ENCODE data around the gene UBE3B. TPM values are rescaled to one million over a fixed set of nuclear protein-coding genes. Genes with fewer than 3 reads are reported as not detected.

Gene UBE3B
- total and polyA plus RNA-seq, 2 donors (not counting 1 experiment from before 2014, with no cell fraction given) = 27.2 to 52.1 TPM

GRCh38 chr12:109555431-109556315 is 78.2 kb downstream of the UBE3B start:
- no peaks in the 10 kb centered on the region for H3K27me3 Mint-ChIP-seq
- ChIA-PET CTCF (no interaction called here), POLR2A (interaction anchor here (0.6 kb wide), 1 partner anchor 14 kb away, joined by 5 read pairs; no protein-coding TSS in a partner anchor)

DNA sequence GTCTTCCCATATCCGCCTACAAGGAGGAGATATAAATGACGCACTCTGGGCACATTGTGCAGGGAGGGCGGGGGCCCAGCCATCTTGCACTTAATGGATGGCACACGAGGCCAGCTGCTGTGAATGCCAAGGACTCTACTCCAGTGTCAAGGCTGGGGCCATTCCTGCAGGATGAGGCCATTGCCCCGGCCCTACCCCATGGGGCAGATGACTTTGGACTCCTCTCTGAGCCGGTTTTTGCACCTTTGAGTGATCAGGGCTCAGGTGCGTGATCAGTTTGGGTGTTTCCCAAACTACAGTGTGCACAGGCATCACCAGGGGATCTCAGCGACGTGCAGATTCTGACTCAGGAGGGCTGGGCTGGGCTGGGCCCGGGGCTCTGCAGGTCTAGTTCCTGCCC is 79.8 kb downstream of the UBE3B start:
- no peak for TF ChIP-seq EZH2 (IDR thresholded peaks at IDR 0.05; ENCODE audit: borderline replicate concordance, insufficient read depth, low read depth, low read length, poor library complexity, severe bottlenecking)
- TF ChIP-seq, protein P1, sequence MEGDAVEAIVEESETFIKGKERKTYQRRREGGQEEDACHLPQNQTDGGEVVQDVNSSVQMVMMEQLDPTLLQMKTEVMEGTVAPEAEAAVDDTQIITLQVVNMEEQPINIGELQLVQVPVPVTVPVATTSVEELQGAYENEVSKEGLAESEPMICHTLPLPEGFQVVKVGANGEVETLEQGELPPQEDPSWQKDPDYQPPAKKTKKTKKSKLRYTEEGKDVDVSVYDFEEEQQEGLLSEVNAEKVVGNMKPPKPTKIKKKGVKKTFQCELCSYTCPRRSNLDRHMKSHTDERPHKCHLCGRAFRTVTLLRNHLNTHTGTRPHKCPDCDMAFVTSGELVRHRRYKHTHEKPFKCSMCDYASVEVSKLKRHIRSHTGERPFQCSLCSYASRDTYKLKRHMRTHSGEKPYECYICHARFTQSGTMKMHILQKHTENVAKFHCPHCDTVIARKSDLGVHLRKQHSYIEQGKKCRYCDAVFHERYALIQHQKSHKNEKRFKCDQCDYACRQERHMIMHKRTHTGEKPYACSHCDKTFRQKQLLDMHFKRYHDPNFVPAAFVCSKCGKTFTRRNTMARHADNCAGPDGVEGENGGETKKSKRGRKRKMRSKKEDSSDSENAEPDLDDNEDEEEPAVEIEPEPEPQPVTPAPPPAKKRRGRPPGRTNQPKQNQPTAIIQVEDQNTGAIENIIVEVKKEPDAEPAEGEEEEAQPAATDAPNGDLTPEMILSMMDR (IDR thresholded peaks at IDR 0.05) = no peak
- H3K36me3 ChIP-seq (replicated peaks in 1 of 2; ENCODE audit: control extremely low read depth in 1 of 2, control insufficient read depth in 1 of 2, extremely low read depth in 1 of 2, insufficient read depth in 2 of 2, low read length in 1 of 2) = peaks cover 0 to 3% of the 10 kb centered on the region in 2 experiments
- H4K20me1 ChIP-seq (ENCODE audit: control insufficient read depth, insufficient read depth, low read length, poor library complexity, severe bottlenecking) = no peaks in the 10 kb centered on the region
- WGBS (ENCODE audit: insufficient coverage) = 90% methylated on average over 10 of the region's 10 CpGs
- no peak for ATAC-seq (ENCODE audit: low read depth)
- intact Hi-C loops (cut with micrococcal nuclease) = no loop called here
- no peaks in the 10 kb centered on the region for H3K79me2 ChIP-seq (ENCODE audit: control insufficient read depth, insufficient read depth, low read length)
- POLR2A ChIA-PET = no interaction called here
- no peak overlapping the region for H2AFZ ChIP-seq (ENCODE audit: insufficient read depth, low read depth, low read length, poor library complexity, severe bottlenecking)
- H3K9me3 Mint-ChIP-seq (ENCODE audit: insufficient read depth) = peaks cover under 1% of the 10 kb centered on the region
- H3K4me3 Mint-ChIP-seq = no peak overlapping the region
- no peak overlapping the region for H3K4me2 ChIP-seq (replicated peaks; ENCODE audit: low read depth, low read length, poor library complexity, severe bottlenecking)
- H3K4me3 ChIP-seq (ENCODE audit: control extremely low read depth in 1 of 5, extremely low read depth in 1 of 5, insufficient read depth in 1 of 5, low read depth in 2 of 5, low read length in 4 of 5) = no peak overlapping the region
- DNase-seq = no peak
- H3K27ac ChIP-seq (ENCODE audit: low read length in 2 of 2) = no peak overlapping the region
- no peaks in the 10 kb centered on the region for H3K4me1 ChIP-seq (ENCODE audit: control insufficient read depth in 2 of 2, insufficient read depth in 2 of 2, low read length in 2 of 2)
- H3K27me3 Mint-ChIP-seq = no peaks in the 10 kb centered on the region
- CTCF ChIA-PET = no interaction called here
- H3K9ac ChIP-seq (ENCODE audit: low read length) = no peak overlapping the region
- no peaks in the 10 kb centered on the region for H3K27me3 ChIP-seq (replicated peaks in 1 of 4; ENCODE audit: control extremely low read depth in 1 of 4, control insufficient read depth in 3 of 4, insufficient read depth in 4 of 4, low read length in 3 of 4)
- peaks cover 0 to 8% (median 0%) of the 10 kb centered on the region in 3 donors for H3K9me3 ChIP-seq (ENCODE audit: control extremely low read depth in 1 of 3, control insufficient read depth in 2 of 3, insufficient read depth in 1 of 3, low read length in 2 of 3)
- H3K27ac Mint-ChIP-seq = no peak overlapping the region
- H3K4me1 Mint-ChIP-seq = no peaks in the 10 kb centered on the region

More at GRCh38 chr12:109555431-109556315, 78.2 kb downstream of the UBE3B start:
- DNase-seq (no peak), ATAC-seq (ENCODE audit: low read depth) (no peak)
- no peak for TF ChIP-seq EZH2 (IDR thresholded peaks at IDR 0.05; ENCODE audit: borderline replicate concordance, insufficient read depth, low read depth, low read length, poor library complexity, severe bottlenecking)
- TF ChIP-seq, protein P1 (IDR thresholded peaks at IDR 0.05) = no peak
- H3K27ac Mint-ChIP-seq = no peak overlapping the region
- no peak overlapping the region for H3K4me2 ChIP-seq (replicated peaks; ENCODE audit: low read depth, low read length, poor library complexity, severe bottlenecking)
- H3K9me3 Mint-ChIP-seq (ENCODE audit: insufficient read depth) = no peaks in the 10 kb centered on the region
- H3K4me1 ChIP-seq (ENCODE audit: control insufficient read depth in 2 of 2, insufficient read depth in 2 of 2, low read length in 2 of 2) = no peaks in the 10 kb centered on the region
- no peaks in the 10 kb centered on the region for H3K9me3 ChIP-seq (ENCODE audit: control extremely low read depth in 1 of 3, control insufficient read depth in 2 of 3, insufficient read depth in 1 of 3, low read length in 2 of 3)
- 94% methylated on average over 17 of the region's 18 CpGs for WGBS (ENCODE audit: insufficient coverage)
- H3K4me3 Mint-ChIP-seq = no peak overlapping the region
- no peaks in the 10 kb centered on the region for H3K27me3 ChIP-seq (replicated peaks in 1 of 4; ENCODE audit: control extremely low read depth in 1 of 4, control insufficient read depth in 3 of 4, insufficient read depth in 4 of 4, low read length in 3 of 4)
- H3K36me3 ChIP-seq (replicated peaks in 1 of 2; ENCODE audit: control extremely low read depth in 1 of 2, control insufficient read depth in 1 of 2, extremely low read depth in 1 of 2, insufficient read depth in 2 of 2, low read length in 1 of 2) = no peaks in the 10 kb centered on the region
- no peaks in the 10 kb centered on the region for H3K4me1 Mint-ChIP-seq
- intact Hi-C loops (cut with micrococcal nuclease) = no loop called here
- no peaks in the 10 kb centered on the region for H3K79me2 ChIP-seq (ENCODE audit: control insufficient read depth, insufficient read depth, low read length)
- H3K4me3 ChIP-seq (ENCODE audit: control extremely low read depth in 1 of 5, extremely low read depth in 1 of 5, insufficient read depth in 1 of 5, low read depth in 2 of 5, low read length in 4 of 5) = no peak overlapping the region
- no peak overlapping the region for H2AFZ ChIP-seq (ENCODE audit: insufficient read depth, low read depth, low read length, poor library complexity, severe bottlenecking)
- no peaks in the 10 kb centered on the region for H4K20me1 ChIP-seq (ENCODE audit: control insufficient read depth, insufficient read depth, low read length, poor library complexity, severe bottlenecking)
- no peak overlapping the region for H3K27ac ChIP-seq (ENCODE audit: low read length in 2 of 2)
- H3K9ac ChIP-seq (ENCODE audit: low read length) = no peak overlapping the region

Measured in B cell (primary cell).